GM12878 (cell line): ENCODE data around the gene SRC. TPM values are rescaled to one million over a fixed set of nuclear protein-coding genes. Genes with fewer than 3 reads are reported as not detected.

Source experiments
- ATAC-seq: fragments of 200-7000 bp; cut with Tn5 transposase; 3 replicates; pipeline ENCODE4 v1.9.1; 2020; ENCODE audit warnings: mild to moderate bottlenecking, moderate library complexity
- BruUV-seq: library from RNA; stranded (reverse); fragments of 400-500 nt; replicated peaks from 2 replicates; lab custom pipeline; 2021; lab: Mats Ljungman, UMichigan
- CTCF ChIA-PET: fragments of 300-600 bp; sonication (Branson Sonifier 250); formaldehyde crosslinking; extraction: SDS; loops from one replicate; lab custom pipeline; 2021; ENCODE audit warnings: inconsistent platforms; lab: Yijun Ruan, JAX
- POLR2A ChIA-PET: fragments of 350-600 bp; formaldehyde crosslinking; extraction: SDS; loops from one replicate; lab custom pipeline; 2021; ENCODE audit warnings: inconsistent platforms; lab: Charles Lee
- RAD21 ChIA-PET: fragments of 300-600 bp; sonication (Branson Sonifier 250); formaldehyde crosslinking; loops from one replicate; lab custom pipeline; 2023; ENCODE audit warnings: antibody characterized with exemption; ENCODE audit not compliant: unreplicated experiment; lab: Charles Lee
- SMC1A ChIA-PET: fragments of 300-600 bp; sonication (Branson Sonifier 250); formaldehyde crosslinking; loops from one replicate; lab custom pipeline; 2023; ENCODE audit not compliant: unreplicated experiment, uncharacterized antibody; lab: Charles Lee
- DNase-seq: peaks from one replicate; pipeline ENCODE4 v3.0.0-alpha.2; 2011; ENCODE audit warnings: low read depth, low spot score
- FAIRE-seq: peaks from 3 replicates; lab custom pipeline; 2011; peaks lifted over from hg19 to GRCh38; lab: Jason Lieb, UNC
- H2AFZ ChIP-seq: 2 replicates; pipeline ENCODE4 v1.6.0; 2011; ENCODE audit warnings: low read depth, low read length, control low read depth; ENCODE audit not compliant: control insufficient read depth
- H3K27ac ChIP-seq: 2 replicates; pipeline ENCODE4 v1.5.1; 2011; ENCODE audit warnings: control low read depth; ENCODE audit not compliant: control insufficient read depth, insufficient read depth
- H3K27me3 ChIP-seq, 2 experiments: replicated peaks in 1 of 2; 2 replicates each; pipeline versions ENCODE4 v1.6.0 to v1.6.1; 2011; ENCODE audit warnings: low read length in 1 of 2; ENCODE audit not compliant: control insufficient read depth in 2 of 2, insufficient read depth in 2 of 2
- H3K36me3 ChIP-seq, 2 experiments: 2 replicates each; pipeline ENCODE4 v1.5.1; 2011; ENCODE audit warnings: low read length in 1 of 2; ENCODE audit not compliant: control insufficient read depth in 2 of 2, insufficient read depth in 2 of 2
- H3K4me1 ChIP-seq: 2 replicates; pipeline ENCODE4 v1.6.1; 2011; ENCODE audit warnings: mild to moderate bottlenecking, low read length, moderate library complexity, mixed read lengths; ENCODE audit not compliant: control insufficient read depth, insufficient read depth
- H3K4me2 ChIP-seq: 2 replicates; pipeline ENCODE4 v1.6.0; 2011; ENCODE audit warnings: control low read depth; ENCODE audit not compliant: control insufficient read depth, insufficient read depth
- H3K4me3 ChIP-seq: fragments of 200-600 bp; sonication (generic); 2 replicates; pipeline ENCODE4 v1.5.1; 2016
- H3K79me2 ChIP-seq: 2 replicates; pipeline ENCODE4 v1.6.0; 2011; ENCODE audit warnings: low read length; ENCODE audit not compliant: control insufficient read depth, insufficient read depth
- H3K9ac ChIP-seq: 2 replicates; pipeline ENCODE4 v1.8.0; 2011; ENCODE audit warnings: low read length, control low read depth, mixed read lengths; ENCODE audit not compliant: control insufficient read depth, insufficient read depth
- H3K9me3 ChIP-seq: replicated peaks from 3 replicates; pipeline ENCODE4 v1.5.1; 2011; ENCODE audit warnings: mild to moderate bottlenecking, low read length; ENCODE audit not compliant: control insufficient read depth, insufficient read depth
- H4K20me1 ChIP-seq: 2 replicates; pipeline ENCODE4 v1.6.0; 2011; ENCODE audit not compliant: control insufficient read depth, insufficient read depth
- CEBPB ChIP-seq, 2 experiments: fragments of 150-350 bp in 1 of 2; IDR thresholded peaks; 2 replicates each; pipeline ENCODE4 v1.6.1; 2012 to 2014; ENCODE audit warnings: low read depth in 2 of 2, low read length in 2 of 2, borderline replicate concordance in 1 of 2, inconsistent platforms in 1 of 2
- ESRRA ChIP-seq: IDR thresholded peaks from 2 replicates; pipeline ENCODE4 v1.6.1; 2012; ENCODE audit warnings: mild to moderate bottlenecking, low read length, improper control_type of control experiment
- GABPA ChIP-seq: IDR thresholded peaks from 2 replicates; pipeline ENCODE4 v1.6.1; 2014; ENCODE audit warnings: antibody characterized with exemption, low read depth, mild to moderate bottlenecking, inconsistent platforms
- JUND ChIP-seq: IDR thresholded peaks from 2 replicates; pipeline ENCODE4 v1.6.1; 2012; ENCODE audit warnings: low read depth, mild to moderate bottlenecking, low read length, improper control_type of control experiment, moderate library complexity
- MYB ChIP-seq: fragments of 150-350 bp; IDR thresholded peaks from 2 replicates; pipeline ENCODE4 v1.6.1; 2014; ENCODE audit warnings: mild to moderate bottlenecking, low read depth, low read length, borderline replicate concordance
- NFYB ChIP-seq: IDR thresholded peaks from 2 replicates; pipeline ENCODE4 v1.6.1; 2011; ENCODE audit warnings: low read depth, mild to moderate bottlenecking, low read length, improper control_type of control experiment, moderate library complexity; ENCODE audit not compliant: insufficient read depth
- NR2C1 ChIP-seq: fragments of 450-650 bp; IDR thresholded peaks from 2 replicates; pipeline ENCODE4 v1.6.1; 2017; ENCODE audit warnings: antibody characterized with exemption, mild to moderate bottlenecking, moderate library complexity
- WGBS: methylation state at CpG from one replicate; pipeline ENCODE4 v1.1.6; 2016; ENCODE audit warnings: low lambda C conversion rate; ENCODE audit not compliant: insufficient replicate concordance, insufficient coverage; ENCODE audit errors: missing lambda C conversion rate; 5-methylcytosine and 5-hydroxymethylcytosine counted together
- in situ Hi-C: fragments of 300-500 bp; cut with MboI; formaldehyde crosslinking; loops from 9 replicates; pipeline ENCODE4 v1.14.3; 2018; ENCODE audit warnings: mixed read lengths
- intact Hi-C: fragments of 100-400 bp; cut with micrococcal nuclease; formaldehyde crosslinking; loops from one replicate; pipeline ENCODE4 v1.14.2; 2022; ENCODE audit not compliant: unreplicated experiment
- polyA plus RNA-seq, 11 experiments: library from polyadenylated mRNA; depleted of rRNA in 4 of 11; unstranded in 6 of 11; stranded (reverse) in 5 of 11; fragments of >200 nt; fragmentation: Nextera tagmentation in 4 of 11; fragmentation: Illumina TruSeq in 1 of 11; extraction: Ambion mirVana in 4 of 11; extraction: Trizol in 1 of 11; gene quantifications; 1 replicate in 1 of 11; 2 replicates in 10 of 11; pipeline versions ENCODE4 v1.2.1 to v1.2.3, GENCODE V29; 2011 to 2016; ENCODE audit warnings: inconsistent platforms in 2 of 11, missing spikeins in 2 of 11, low read depth in 1 of 11
- total RNA-seq, 4 experiments: library from RNA; depleted of rRNA in 3 of 4; stranded (reverse); fragments of >200 nt in 3 of 4; fragmentation: Illumina TruSeq in 1 of 4; extraction: Trizol in 1 of 4; gene quantifications; 2 replicates each; pipeline versions ENCODE4 v1.2.1 to v1.2.3, GENCODE V29; 2013 to 2021
- TF ChIP-seq, protein P1 (sequence below): IDR thresholded peaks from 2 replicates; pipeline ENCODE4 v1.6.1; 2012; ENCODE audit warnings: improper control_type of control experiment, low read depth, low read length; ENCODE audit not compliant: insufficient replicate concordance

SRC gene
- total and polyA plus RNA-seq, 10 of the 15 experiments (the other 5 are each of a cell fraction or from before 2014, with no cell fraction given) = 0.60 to 71.3 (median 27.2) TPM

DNA sequence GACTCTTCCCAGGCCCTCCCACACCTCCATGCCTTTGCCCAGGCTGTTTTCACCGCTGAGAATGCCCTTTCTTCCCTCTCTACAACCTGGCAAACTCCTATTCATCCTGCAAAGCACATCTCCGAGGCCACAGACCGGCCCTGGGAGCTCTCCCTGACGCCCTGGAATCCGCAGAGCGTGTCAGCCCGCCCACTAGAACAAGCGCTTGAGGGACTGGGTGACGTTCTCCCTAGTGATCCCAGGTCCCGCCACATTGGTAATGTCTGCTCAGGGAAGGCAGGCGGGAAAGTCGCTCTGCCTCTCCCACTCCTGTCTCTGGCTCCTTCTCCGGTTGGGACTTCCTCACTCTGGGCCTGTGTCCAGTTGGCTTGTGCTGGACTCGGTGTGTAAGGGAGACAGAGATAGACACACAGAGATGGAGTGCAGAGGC is 61.6 kb downstream of the SRC start:
- no peaks in the 10 kb centered on the region for H3K27me3 ChIP-seq
- ChIA-PET POLR2A (no interaction called here), SMC1A (no interaction called here), RAD21 (no interaction called here), CTCF (interaction anchor here (1.5 kb wide), 1 partner anchor 126 kb away, joined by 5 read pairs; no protein-coding TSS in a partner anchor)
- DNase-seq = no peak
- H3K4me3 ChIP-seq = no peak overlapping the region
- H4K20me1 ChIP-seq = no peaks in the 10 kb centered on the region
- H2AFZ ChIP-seq = no peak overlapping the region
- in situ Hi-C loops (no loop called here), intact Hi-C loops (loop anchor here (2.0 to 10.0 kb wide), 2 partner anchors 119 to 213 kb away; partner anchors contain the start of gene BLCAP)
- H3K4me2 ChIP-seq = no peak overlapping the region
- H3K36me3 ChIP-seq = peaks cover 1 to 13% of the 10 kb centered on the region in 2 experiments; a peak in 3 of 4 replicates
- H3K9ac ChIP-seq = no peak overlapping the region
- TF ChIP-seq ESRRA = no peak
- peaks cover 31% of the 10 kb centered on the region for H3K4me1 ChIP-seq
- no peaks in the 10 kb centered on the region for H3K79me2 ChIP-seq
- WGBS = 76% methylated on average over 14 of the region's 14 CpGs
- no peaks in the 10 kb centered on the region for H3K9me3 ChIP-seq
- ATAC-seq = no peak
- BruUV-seq = no TSS peak
- H3K27ac ChIP-seq = no peak overlapping the region
- no peak for FAIRE-seq

DNA sequence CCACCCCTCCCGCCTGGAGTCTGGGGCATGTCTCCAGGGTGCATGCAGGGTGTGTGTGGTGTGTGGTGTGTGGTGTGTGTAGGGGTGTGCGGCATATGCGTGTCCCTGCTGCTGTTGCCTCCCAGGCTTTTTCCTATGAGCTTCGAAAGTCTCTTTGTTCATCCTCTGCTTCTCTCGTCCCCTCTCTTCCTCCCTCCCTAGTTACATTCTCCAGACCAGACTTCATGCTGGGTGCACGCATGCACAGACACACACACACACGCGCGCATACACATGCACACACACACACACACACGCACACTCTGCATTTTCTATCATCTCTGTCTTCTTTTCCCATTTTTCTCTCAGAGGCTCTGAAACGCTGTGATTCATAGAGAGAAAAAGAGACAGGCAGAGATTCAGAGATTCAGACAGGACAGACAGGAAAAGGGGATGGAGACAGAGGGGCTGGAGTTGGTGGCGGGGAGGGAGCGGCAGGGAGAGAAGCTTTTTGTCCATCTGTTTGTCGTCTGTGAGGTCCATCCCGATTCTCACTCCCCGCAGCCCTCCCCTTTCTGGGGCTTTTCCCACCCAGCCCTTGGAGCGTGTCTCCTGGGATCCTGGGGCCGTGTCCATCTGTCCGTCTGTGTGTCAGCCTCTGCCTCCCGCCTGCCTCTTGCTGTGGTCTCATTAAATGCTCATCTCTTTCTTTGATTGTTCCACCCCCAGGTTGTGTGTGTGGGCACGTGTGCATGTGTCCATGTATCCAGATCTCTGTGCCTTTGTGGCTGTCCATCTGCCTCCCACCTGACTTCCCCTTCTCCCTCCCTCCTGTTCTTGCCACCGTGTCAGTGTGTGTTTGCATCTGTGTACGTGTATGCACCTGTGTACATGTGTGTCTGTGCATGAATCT is 62.6 kb downstream of the SRC start:
- Histone ChIP-seq H3K4me1 (peaks cover 35% of the 10 kb centered on the region), H3K4me2 (peak overlapping the region; percentile 28; the same call in 1 of the 2 replicates), H4K20me1 (no peaks in the 10 kb centered on the region), H3K79me2 (no peaks in the 10 kb centered on the region), H3K36me3 (peaks cover 0 to 6% of the 10 kb centered on the region in 2 experiments; a peak in 2 of 4 replicates), H2AFZ (no peak overlapping the region), H3K27me3 (no peaks in the 10 kb centered on the region), H3K9me3 (no peaks in the 10 kb centered on the region), H3K27ac (no peak overlapping the region), H3K4me3 (no peak overlapping the region), H3K9ac (no peak overlapping the region)
- intact Hi-C loops (loop anchor here (2.0 to 10.0 kb wide), 2 partner anchors 118 to 214 kb away; partner anchors contain the start of gene BLCAP), in situ Hi-C loops (no loop called here)
- CTCF ChIA-PET = interaction anchor here (0.6 kb wide), 1 partner anchor 30 kb away, joined by 3 read pairs; no protein-coding TSS in a partner anchor
- RAD21 ChIA-PET = no interaction called here
- ATAC-seq (peak; percentile 8), DNase-seq (no peak), FAIRE-seq (no peak)
- SMC1A ChIA-PET = no interaction called here
- TF ChIP-seq CEBPB (IDR thresholded peaks at IDR 0.05; ENCODE audit: borderline replicate concordance in 1 of 2, low read depth in 2 of 2, low read length in 2 of 2) = no peak
- TF ChIP-seq, protein P1, sequence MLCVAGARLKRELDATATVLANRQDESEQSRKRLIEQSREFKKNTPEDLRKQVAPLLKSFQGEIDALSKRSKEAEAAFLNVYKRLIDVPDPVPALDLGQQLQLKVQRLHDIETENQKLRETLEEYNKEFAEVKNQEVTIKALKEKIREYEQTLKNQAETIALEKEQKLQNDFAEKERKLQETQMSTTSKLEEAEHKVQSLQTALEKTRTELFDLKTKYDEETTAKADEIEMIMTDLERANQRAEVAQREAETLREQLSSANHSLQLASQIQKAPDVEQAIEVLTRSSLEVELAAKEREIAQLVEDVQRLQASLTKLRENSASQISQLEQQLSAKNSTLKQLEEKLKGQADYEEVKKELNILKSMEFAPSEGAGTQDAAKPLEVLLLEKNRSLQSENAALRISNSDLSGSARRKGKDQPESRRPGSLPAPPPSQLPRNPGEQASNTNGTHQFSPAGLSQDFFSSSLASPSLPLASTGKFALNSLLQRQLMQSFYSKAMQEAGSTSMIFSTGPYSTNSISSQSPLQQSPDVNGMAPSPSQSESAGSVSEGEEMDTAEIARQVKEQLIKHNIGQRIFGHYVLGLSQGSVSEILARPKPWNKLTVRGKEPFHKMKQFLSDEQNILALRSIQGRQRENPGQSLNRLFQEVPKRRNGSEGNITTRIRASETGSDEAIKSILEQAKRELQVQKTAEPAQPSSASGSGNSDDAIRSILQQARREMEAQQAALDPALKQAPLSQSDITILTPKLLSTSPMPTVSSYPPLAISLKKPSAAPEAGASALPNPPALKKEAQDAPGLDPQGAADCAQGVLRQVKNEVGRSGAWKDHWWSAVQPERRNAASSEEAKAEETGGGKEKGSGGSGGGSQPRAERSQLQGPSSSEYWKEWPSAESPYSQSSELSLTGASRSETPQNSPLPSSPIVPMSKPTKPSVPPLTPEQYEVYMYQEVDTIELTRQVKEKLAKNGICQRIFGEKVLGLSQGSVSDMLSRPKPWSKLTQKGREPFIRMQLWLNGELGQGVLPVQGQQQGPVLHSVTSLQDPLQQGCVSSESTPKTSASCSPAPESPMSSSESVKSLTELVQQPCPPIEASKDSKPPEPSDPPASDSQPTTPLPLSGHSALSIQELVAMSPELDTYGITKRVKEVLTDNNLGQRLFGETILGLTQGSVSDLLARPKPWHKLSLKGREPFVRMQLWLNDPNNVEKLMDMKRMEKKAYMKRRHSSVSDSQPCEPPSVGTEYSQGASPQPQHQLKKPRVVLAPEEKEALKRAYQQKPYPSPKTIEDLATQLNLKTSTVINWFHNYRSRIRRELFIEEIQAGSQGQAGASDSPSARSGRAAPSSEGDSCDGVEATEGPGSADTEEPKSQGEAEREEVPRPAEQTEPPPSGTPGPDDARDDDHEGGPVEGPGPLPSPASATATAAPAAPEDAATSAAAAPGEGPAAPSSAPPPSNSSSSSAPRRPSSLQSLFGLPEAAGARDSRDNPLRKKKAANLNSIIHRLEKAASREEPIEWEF = no peak
- TF ChIP-seq JUND = no peak
- no peak for TF ChIP-seq GABPA
- TF ChIP-seq MYB = no peak
- TF ChIP-seq NR2C1 = no peak
- no peak for TF ChIP-seq NFYB
- no TSS peak for BruUV-seq
- POLR2A ChIA-PET = no interaction called here
- WGBS = 65% methylated on average over 20 of the region's 23 CpGs
